Fibroblast of pulmonary artery (primary cell): Measurements from ENCODE around the gene HIGD1C.
"Not testable (repeated sequence)": the region's sequence is repeated elsewhere in the genome, so short reads cannot be mapped to it uniquely, and the experiment has no call there.

Experiments used
- DNase-seq: peaks from one replicate; pipeline ENCODE4 v3.0.0-alpha.2; 2010; ENCODE audit warnings: low read depth
- H3K4me3 ChIP-seq: replicated peaks from 2 replicates; pipeline ENCODE4 v1.5.1; 2011; ENCODE audit warnings: low read depth, mild to moderate bottlenecking, control low read depth, low read length, moderate library complexity
- TF ChIP-seq, protein P1 (sequence below): IDR thresholded peaks from 2 replicates; pipeline ENCODE4 v1.5.1; 2011; ENCODE audit warnings: mild to moderate bottlenecking, control low read depth, low read length, inconsistent platforms; ENCODE audit errors: missing control alignments

The HIGD1C gene

DNA sequence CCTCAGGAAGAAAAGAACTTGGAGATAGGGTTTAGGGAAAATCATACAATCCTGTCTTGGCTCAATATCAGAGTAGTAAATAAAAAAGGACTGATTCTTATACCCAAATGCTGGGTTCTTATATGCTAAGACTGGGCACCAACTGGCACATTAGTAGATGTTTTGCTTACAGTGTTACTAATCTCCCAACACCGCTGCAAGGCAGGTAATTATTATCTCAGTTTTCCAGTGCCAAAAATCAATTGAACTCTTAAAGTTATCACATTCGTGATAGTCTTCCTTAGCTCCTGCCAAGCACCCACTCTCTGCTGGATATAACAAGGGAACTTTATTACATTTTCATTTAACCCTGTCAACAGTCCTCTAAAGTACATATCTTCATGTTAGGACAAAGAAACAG lies 25.0 kb upstream of the HIGD1C start:
- TF ChIP-seq, protein P1, sequence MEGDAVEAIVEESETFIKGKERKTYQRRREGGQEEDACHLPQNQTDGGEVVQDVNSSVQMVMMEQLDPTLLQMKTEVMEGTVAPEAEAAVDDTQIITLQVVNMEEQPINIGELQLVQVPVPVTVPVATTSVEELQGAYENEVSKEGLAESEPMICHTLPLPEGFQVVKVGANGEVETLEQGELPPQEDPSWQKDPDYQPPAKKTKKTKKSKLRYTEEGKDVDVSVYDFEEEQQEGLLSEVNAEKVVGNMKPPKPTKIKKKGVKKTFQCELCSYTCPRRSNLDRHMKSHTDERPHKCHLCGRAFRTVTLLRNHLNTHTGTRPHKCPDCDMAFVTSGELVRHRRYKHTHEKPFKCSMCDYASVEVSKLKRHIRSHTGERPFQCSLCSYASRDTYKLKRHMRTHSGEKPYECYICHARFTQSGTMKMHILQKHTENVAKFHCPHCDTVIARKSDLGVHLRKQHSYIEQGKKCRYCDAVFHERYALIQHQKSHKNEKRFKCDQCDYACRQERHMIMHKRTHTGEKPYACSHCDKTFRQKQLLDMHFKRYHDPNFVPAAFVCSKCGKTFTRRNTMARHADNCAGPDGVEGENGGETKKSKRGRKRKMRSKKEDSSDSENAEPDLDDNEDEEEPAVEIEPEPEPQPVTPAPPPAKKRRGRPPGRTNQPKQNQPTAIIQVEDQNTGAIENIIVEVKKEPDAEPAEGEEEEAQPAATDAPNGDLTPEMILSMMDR, result no peak
- no peak for DNase-seq
- peak overlapping the region; percentile 88 for H3K4me3 ChIP-seq

DNA sequence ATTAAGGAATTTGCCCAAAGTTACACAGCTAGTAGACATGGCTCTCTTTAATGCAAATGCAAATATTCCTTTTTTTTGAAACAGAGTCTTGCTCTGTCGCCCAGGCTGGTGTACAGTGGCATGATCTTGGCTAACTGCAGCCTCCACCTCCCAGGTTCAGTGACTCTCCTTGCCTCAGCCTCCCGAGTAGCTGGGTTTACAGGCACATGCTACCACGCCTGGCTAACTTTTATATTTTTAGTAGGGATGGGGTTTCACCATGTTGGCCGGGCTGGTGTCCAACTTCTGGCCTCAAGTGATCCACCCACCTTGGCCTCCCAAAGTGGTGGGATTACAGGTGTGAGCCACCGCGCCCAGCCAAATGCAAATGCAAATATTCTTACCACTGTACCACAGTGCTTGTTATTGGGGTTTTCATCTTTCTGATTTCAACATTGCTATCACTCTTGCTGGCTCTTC lies 24.5 kb upstream of the HIGD1C start:
- DNase-seq, result no peak
- TF ChIP-seq, protein P1, result no peak
- peak overlapping the region; percentile 88 for H3K4me3 ChIP-seq

DNA sequence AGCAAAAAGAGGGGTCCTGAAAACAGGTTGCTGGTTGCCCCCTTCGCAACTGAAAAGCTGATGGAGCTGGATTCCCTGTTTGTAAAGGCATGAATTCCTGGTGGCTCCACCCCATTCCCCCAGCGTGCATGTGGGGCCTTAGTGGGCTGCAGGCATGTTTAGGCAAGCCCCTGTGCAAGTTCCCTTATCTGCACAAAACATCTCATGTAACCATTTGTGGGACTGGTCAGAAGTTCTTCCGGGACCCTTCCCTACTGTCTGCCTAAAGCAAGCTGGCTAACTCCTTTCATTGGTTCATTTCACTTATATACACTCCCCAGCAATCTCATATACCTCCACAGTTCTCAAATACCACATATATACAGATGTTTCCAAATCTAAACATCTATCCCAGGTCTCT lies 24.0 kb upstream of the HIGD1C start:
- no peak for DNase-seq
- TF ChIP-seq, protein P1, result no peak
- peak overlapping the region; percentile 88 for H3K4me3 ChIP-seq

DNA sequence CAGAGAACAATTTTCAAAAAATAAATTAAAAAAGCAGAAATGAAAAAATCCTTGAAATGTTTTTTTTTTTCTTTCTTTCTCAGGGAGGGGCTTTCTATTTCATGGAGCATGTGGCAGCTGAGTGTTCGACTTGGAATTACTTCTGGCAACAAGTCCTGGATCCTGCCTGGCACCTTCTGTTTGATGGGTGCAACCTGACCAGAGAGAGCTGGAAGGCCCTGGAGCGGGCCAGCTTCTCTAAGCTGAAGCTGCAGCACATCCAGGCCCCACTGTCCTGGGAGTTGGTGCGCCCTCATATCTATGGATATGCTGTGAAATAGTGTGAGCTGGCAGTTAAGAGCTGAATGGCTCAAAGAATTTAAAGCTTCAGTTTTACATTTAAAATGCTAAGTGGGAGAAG lies 22.5 kb upstream of the HIGD1C start:
- DNase-seq, result no peak
- H3K4me3 ChIP-seq, result no peak overlapping the region
- TF ChIP-seq, protein P1, result no peak

DNA sequence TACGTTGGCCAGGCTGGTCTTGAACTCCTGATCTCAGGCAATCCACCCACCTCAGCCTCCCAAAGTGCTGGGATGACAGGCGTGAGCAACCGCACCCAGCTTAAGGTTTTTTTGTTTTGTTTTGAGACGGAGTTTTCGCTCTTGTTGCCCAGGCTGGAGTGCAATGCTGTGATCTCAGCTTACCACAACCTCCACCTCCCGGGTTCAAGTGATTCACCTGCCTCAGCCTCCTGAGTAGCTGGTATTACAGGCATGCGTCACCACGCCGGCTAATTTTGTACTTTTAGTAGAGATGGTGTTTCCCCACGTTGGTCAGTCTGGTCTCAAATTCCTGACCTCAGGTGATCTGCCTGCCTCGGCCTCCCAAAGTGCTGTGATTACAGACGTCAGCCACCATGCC lies 21.9 kb upstream of the HIGD1C start:
- H3K4me3 ChIP-seq, DNase-seq: not testable (repeated sequence)

DNA sequence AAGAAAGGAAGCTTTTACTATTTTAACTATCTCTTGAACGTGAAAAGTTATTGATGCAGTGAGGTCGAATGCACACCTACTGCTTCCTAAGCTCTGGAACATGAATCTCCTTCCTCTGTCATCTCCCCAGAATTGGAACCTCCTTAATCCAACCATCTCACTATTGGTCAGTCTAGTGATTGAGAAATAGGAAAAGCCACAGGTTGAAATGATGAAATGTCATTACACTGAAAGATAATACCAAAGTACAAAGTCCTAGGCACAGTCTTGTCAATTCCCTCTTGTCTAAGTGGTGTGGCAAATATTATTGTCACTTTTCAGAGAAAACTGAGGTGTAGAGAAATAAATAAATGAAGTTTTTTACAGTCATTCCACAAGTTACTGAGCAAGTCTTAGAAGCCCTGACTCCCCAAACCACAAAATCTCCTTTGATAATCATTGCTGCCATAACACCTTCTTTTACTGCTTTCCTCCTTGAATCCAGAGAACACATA lies 19.5 kb upstream of the HIGD1C start:
- no peak for DNase-seq
- H3K4me3 ChIP-seq, result no peak overlapping the region
- TF ChIP-seq, protein P1, result no peak

DNA sequence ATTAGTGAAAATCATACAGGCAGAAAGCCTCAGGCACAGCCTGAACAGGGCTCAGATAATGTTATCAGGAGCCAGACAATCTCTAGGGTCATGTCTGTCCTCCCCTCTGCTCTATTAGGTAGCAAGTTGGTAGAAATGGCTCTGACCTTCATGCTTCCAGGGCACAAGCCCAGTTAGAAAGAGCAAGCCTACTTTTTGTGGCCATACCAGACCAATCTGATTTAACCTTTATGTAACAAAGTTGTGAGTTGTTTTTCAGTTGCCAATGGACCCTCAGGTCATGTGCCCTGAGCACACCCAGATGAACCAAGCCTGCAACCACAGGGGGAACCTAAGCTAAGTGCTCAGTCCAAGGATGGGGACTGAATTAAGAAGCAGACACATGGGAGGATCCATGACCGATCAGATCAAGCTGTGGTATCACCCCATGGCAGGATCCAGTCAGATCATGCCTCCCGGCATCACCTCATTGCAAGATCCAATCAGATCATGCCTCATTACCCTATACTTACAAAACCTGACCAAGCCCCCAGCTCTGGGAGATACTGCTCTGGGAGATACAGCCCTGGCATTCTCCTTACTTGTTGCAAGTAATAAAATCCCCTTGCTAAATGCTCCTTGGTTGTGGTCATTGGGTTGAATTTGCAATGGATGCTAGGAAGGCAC lies 18.8 kb upstream of the HIGD1C start:
- H3K4me3 ChIP-seq, result no peak overlapping the region
- peak; percentile 19 for DNase-seq
- TF ChIP-seq, protein P1, result no peak
